Activated CD8-positive, alpha-beta memory T cell treated with anti-CD3 and anti-CD28 coated beads, Interleukin-2, amount 10 ng/mL, durations not matched to agents 7 days and 5 days (primary cell): Measurements from ENCODE around the gene C16orf89. TPM values are rescaled to one million over a fixed set of nuclear protein-coding genes. Genes with fewer than 3 reads are reported as not detected.
"Not testable (repeated sequence)": the region's sequence is repeated elsewhere in the genome, so short reads cannot be mapped to it uniquely, and the experiment has no call there.

Experiments used
- ATAC-seq: fragments of 150-1000 bp; cut with Tn5 transposase; one replicate; pipeline ENCODE4 v1.10.0; 2021; ENCODE audit warnings: moderate library complexity
- CTCF ChIA-PET: fragments of 350-600 bp; sonication (Branson Sonifier 250); formaldehyde crosslinking; loops from one replicate; lab custom pipeline; 2021; ENCODE audit warnings: antibody characterized with exemption; lab: Charles Lee
- DNase-seq: peaks from one replicate; pipeline ENCODE4 v3.0.0-alpha.2; 2020
- H3K27ac Mint-ChIP-seq: one replicate; pipeline ENCODE4 v1.8.0; 2021; ENCODE audit warnings: mild to moderate bottlenecking, mixed read lengths
- H3K27me3 Mint-ChIP-seq: one replicate; pipeline ENCODE4 v1.8.0; 2021; ENCODE audit warnings: mixed read lengths
- H3K36me3 Mint-ChIP-seq: one replicate; pipeline ENCODE4 v1.8.0; 2021; ENCODE audit warnings: mild to moderate bottlenecking, mixed read lengths
- H3K4me1 Mint-ChIP-seq: one replicate; pipeline ENCODE4 v1.8.0; 2021; ENCODE audit warnings: mixed read lengths
- H3K4me3 Mint-ChIP-seq: one replicate; pipeline ENCODE4 v1.8.0; 2021; ENCODE audit warnings: mild to moderate bottlenecking, moderate library complexity, mixed read lengths
- H3K9me3 Mint-ChIP-seq: one replicate; pipeline ENCODE4 v1.8.0; 2022; ENCODE audit warnings: low read depth, mixed read lengths
- total RNA-seq, 2 experiments: library from RNA; stranded (reverse); gene quantifications; one replicate each; pipeline ENCODE4 v1.2.3, GENCODE V29; 2021

Gene C16orf89, protein sequence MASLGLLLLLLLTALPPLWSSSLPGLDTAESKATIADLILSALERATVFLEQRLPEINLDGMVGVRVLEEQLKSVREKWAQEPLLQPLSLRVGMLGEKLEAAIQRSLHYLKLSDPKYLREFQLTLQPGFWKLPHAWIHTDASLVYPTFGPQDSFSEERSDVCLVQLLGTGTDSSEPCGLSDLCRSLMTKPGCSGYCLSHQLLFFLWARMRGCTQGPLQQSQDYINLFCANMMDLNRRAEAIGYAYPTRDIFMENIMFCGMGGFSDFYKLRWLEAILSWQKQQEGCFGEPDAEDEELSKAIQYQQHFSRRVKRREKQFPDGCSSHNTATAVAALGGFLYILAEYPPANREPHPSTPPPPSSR
- not detected for total RNA-seq

- DNase-seq (no peak), ATAC-seq (no peak)
- Mint-ChIP-seq H3K27ac (no peak within 1 kb of the TSS), H3K27me3 (no peaks in the 10 kb centered on the region), H3K4me1 (peaks cover 6% of the 10 kb centered on the region), H3K9me3 (peaks cover under 1% of the 10 kb centered on the region), H3K4me3 (no peak within 1 kb of the TSS), H3K36me3 (no peaks in the 10 kb centered on the region)
- CTCF ChIA-PET: no interaction called here
Measured at GRCh38 chr16:5065813-5066212, at the start of gene C16orf89. C16orf89 (minus strand) TSS chr16:5065956; CDS start chr16:5065908, 48 bp downstream.

DNA sequence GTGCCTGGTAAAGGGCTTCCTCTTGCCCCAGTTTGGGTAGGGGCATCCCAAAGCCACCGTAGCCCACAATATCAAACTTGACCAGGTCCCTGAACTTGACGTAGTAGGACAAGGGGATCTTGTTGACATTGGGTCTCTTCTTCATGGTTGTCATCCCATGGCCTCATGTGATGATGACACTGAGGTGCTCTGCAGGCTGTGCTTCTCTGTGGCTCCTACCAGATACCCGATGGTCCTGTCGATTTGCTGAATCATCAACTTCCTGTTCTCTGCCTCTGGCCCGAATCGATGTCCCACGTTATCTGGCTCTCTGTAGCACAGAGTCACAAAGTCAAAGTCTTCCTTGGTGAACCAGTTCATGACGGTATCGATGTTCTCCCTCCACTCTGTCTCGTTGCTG is 45.2 kb upstream of the C16orf89 start:
- H3K36me3 Mint-ChIP-seq, H3K9me3 Mint-ChIP-seq, ATAC-seq, H3K4me1 Mint-ChIP-seq, DNase-seq, CTCF ChIA-PET, H3K4me3 Mint-ChIP-seq, H3K27ac Mint-ChIP-seq: not testable (repeated sequence)
- H3K27me3 Mint-ChIP-seq: peaks cover 10% of the 10 kb centered on the region

DNA sequence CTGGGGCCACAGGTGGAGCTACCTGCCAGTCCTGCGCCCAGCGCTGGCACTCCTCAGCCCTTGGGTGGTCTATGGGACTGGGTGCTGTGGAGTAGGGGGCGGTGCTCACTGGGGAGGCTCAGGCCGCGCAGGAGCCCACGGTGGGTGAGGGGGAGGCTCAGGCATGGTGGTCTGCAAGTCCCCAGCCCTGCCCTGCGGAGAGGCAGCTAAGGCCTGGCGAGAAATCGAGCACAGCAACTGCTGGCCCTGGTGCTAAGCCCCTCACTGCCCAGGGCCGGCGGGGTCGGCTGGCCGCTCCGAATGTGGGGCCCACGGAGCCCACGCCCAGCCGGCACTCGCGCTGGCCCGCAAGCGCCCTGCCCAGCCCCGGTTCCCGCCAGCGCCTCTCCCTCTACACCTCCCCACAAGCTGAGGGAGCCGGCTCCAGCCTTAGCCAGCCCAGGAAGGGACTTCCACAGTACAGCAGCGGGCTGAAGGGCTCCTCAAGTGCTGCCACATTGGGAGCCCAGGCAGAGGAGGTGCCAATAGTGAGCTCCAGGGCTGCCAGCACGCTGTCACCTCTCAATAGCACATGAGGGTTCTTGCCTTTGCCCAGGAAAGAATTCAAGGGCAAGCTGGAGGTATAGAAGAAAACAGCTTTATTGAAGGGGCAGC is 42.9 kb upstream of the C16orf89 start:
- Mint-ChIP-seq H3K36me3 (no peaks in the 10 kb centered on the region), H3K9me3 (no peaks in the 10 kb centered on the region), H3K4me1 (no peaks in the 10 kb centered on the region), H3K27me3 (peaks cover 7% of the 10 kb centered on the region), H3K27ac (no peak overlapping the region), H3K4me3 (no peak overlapping the region)
- ATAC-seq (no peak), DNase-seq (no peak)
- CTCF ChIA-PET: no interaction called here

GRCh38 chr16:5105039-5105438 is 39.3 kb upstream of the C16orf89 start:
- not testable (repeated sequence) for H3K27ac Mint-ChIP-seq

DNA sequence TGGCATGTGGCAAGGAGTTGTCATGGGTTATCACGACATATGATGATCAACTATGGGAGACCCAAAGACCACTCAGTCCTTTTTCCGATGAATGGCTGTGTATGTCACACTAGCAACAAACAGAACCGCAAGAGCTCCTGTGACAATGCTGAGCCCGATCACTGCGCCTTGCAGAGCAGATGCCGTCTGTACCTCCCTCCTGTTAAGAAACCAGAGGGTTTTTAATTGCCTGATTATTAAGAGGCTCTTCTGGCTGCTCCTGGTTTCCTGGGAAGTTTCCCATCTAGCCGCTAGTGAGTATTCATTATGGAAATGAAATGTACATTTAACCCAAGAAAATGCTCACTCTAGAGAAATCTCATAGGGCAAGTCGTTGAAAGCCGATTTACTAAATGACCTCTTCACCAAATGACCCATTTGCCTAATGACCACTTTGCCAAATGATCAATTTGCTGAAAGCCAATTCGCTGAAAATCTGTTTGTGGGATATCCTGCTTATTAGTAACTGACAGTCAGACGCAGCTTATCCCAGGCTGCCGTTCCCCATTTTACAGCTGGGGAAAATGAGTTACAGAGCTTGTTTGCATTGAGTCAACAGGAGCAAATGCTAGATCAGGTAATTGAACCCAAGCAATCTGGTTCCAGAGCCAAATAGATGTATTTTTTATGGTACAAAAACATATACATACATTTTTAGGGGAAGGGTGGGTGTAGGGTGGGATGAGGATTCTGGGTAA is 37.7 kb upstream of the C16orf89 start:
- H3K4me1 Mint-ChIP-seq, CTCF ChIA-PET, H3K36me3 Mint-ChIP-seq, ATAC-seq, H3K4me3 Mint-ChIP-seq, H3K27ac Mint-ChIP-seq, H3K27me3 Mint-ChIP-seq, DNase-seq, H3K9me3 Mint-ChIP-seq: not testable (repeated sequence)

More at GRCh38 chr16:5105039-5105438, 39.3 kb upstream of the C16orf89 start:
- ATAC-seq, H3K27me3 Mint-ChIP-seq, H3K36me3 Mint-ChIP-seq, H3K4me1 Mint-ChIP-seq, CTCF ChIA-PET, H3K9me3 Mint-ChIP-seq, H3K4me3 Mint-ChIP-seq, DNase-seq: not testable (repeated sequence)

- Mint-ChIP-seq H3K4me3 (peak overlapping the region; percentile 84), H3K4me1 (peaks cover 22% of the 10 kb centered on the region)
- H3K27ac Mint-ChIP-seq, CTCF ChIA-PET, DNase-seq, H3K27me3 Mint-ChIP-seq, H3K9me3 Mint-ChIP-seq, H3K36me3 Mint-ChIP-seq, ATAC-seq: not testable (repeated sequence)
Measured at GRCh38 chr16:5099174-5099573, 33.4 kb upstream of the C16orf89 start.

DNA sequence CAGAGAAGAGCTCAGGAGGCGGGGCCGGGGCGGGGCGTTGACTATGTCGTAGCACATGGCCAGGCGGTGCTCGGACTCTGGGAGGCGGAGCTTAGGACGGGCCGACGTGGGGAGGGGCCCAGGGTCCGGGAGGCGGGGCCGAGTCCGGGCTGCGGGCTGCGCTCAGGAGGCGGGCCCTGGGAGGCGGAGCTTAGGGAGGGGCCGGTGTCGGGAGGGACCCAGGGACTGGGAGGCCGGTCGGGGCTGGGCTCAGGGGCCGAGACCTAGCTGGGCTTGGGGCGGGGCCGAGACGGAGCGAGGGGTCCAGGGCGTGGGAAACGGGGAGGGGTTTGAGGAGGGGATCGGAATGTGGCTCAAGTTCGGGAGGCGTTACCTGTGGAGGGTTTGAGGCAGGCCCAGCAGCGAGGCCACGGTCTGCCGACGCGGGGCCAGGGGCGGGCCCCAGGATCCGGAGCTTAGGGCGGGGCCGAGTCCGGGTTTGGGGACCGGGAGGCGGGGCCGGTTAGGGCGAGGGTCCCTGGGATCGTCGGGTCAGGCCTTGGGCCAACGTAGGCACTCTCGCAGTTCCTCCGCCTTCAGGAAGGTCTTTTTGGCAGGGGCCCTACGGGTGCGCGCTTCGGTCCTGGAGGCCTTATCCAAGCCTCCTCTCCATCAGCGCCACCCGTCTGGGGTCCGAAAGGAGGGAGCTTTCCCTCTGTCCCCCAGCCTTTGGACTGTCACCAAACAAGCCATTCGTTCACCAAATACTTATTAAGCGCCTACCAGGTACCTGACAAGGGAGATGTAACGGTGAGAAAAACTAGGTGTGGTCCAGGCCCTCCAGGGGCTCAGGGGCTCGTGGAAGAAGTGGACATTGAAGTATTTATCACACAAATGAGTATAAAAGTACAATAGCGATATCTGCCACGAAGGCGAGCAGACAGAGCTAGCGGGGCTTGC is 32.7 kb upstream of the C16orf89 start:
- DNase-seq: peak; percentile 83
- peak overlapping the region; percentile 84 for H3K4me3 Mint-ChIP-seq
- peaks cover 22% of the 10 kb centered on the region for H3K4me1 Mint-ChIP-seq
- H3K27me3 Mint-ChIP-seq, H3K9me3 Mint-ChIP-seq, ATAC-seq, H3K36me3 Mint-ChIP-seq: not testable (repeated sequence)
- H3K27ac Mint-ChIP-seq: peak overlapping the region; percentile 96
- CTCF ChIA-PET: interaction anchor here (0.6 kb wide), 1 partner anchor 42 kb away, joined by 4 read pairs; no protein-coding TSS in a partner anchor

- H3K36me3 Mint-ChIP-seq, H3K27me3 Mint-ChIP-seq, H3K9me3 Mint-ChIP-seq: not testable (repeated sequence)
- Mint-ChIP-seq H3K4me3 (peak within 1 kb of the TSS; percentile 84), H3K27ac (peak within 1 kb of the TSS; percentile 96), H3K4me1 (peaks cover 22% of the 10 kb centered on the region)
- CTCF ChIA-PET: interaction anchor here (0.6 kb wide), 1 partner anchor 41 kb away, joined by 4 read pairs; no protein-coding TSS in a partner anchor
- DNase-seq: peak; percentile 98
- ATAC-seq: peak; percentile 99
Measured at GRCh38 chr16:5097470-5098220, 31.9 kb upstream of the C16orf89 start, which contains the start of gene EEF2KMT. EEF2KMT (minus strand) TSS chr16:5097795; CDS start chr16:5097739, 56 bp downstream.

DNA sequence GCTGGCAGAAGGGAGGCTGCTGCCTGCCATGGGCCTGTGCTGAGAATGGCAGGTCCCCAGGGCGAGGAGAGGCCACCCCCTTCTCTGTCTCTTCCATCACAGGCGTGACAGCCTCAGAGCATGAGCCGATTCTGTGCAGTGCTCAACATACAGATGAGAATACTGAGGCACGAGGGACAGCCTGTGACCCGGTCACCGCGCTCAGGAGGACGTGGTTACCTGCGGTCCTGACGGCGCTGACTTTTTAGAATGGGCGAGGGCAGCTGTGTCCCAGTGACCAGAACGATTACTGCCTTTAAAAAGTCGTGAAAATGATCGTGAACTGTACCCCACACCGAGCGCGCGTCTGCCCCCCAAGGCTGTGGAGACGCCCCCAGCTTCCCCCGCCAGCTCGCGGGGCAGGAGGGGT is 31.3 kb upstream of the C16orf89 start:
- H3K36me3 Mint-ChIP-seq, CTCF ChIA-PET, H3K9me3 Mint-ChIP-seq, ATAC-seq, H3K27me3 Mint-ChIP-seq: not testable (repeated sequence)
- peak overlapping the region; percentile 84 for H3K27ac Mint-ChIP-seq
- DNase-seq: peak; percentile 59
- H3K4me3 Mint-ChIP-seq: peak overlapping the region; percentile 84
- peaks cover 26% of the 10 kb centered on the region for H3K4me1 Mint-ChIP-seq

GRCh38 chr16:5096437-5097060 is 30.8 kb upstream of the C16orf89 start:
- ATAC-seq, H3K36me3 Mint-ChIP-seq, H3K27me3 Mint-ChIP-seq, DNase-seq, H3K9me3 Mint-ChIP-seq: not testable (repeated sequence)
- H3K4me3 Mint-ChIP-seq: peak overlapping the region; percentile 84
- CTCF ChIA-PET: interaction anchor here (1.3 kb wide), 1 partner anchor 12 kb away, joined by 3 read pairs; no protein-coding TSS in a partner anchor
- peak overlapping the region; percentile 84 for H3K27ac Mint-ChIP-seq
- peaks cover 26% of the 10 kb centered on the region for H3K4me1 Mint-ChIP-seq

DNA sequence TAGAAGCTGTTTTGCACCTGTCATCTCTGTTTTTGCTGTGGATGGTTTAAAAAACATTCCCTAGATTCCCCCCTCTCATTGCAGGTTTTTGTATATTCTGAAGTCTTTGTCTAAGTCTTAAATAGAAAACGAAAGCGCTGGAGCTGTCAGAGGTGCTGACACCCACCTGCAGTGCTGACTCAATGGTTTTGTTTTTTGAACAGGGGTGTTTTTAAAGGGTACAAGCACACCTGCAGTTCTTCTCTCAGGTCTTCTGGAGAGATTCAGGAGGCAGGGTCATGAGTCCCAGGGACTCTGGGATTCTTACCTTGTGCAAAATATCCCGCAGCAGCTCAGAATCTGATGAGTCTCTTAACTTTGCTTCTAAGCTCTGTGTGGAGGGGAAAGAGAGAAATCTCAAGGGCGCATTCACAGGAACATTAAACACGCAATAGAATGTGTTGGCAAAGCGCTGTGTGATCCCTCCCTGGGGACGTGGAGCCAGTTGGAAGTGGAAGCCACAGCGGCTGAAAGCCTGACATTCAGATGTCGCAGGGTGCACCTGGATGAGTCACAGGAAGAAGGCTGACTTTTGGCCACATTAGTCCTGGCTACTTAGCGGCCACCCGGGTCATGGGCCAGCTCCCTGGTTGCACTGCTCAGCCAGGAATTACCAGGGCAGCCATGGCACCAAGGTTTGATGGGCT is 29.5 kb upstream of the C16orf89 start:
- H3K36me3 Mint-ChIP-seq, H3K27ac Mint-ChIP-seq, ATAC-seq, H3K27me3 Mint-ChIP-seq, H3K4me3 Mint-ChIP-seq, DNase-seq, H3K9me3 Mint-ChIP-seq: not testable (repeated sequence)
- CTCF ChIA-PET: interaction anchor here (0.7 to 1.3 kb wide), 2 partner anchors 10 to 347 kb away, joined by 3 read pairs; no protein-coding TSS in a partner anchor
- peaks cover 26% of the 10 kb centered on the region for H3K4me1 Mint-ChIP-seq
